CD14-positive monocyte (primary cell): Measurements from ENCODE around the gene SLC35D2. TPM values are rescaled to one million over a fixed set of nuclear protein-coding genes. Genes with fewer than 3 reads are reported as not detected.

Experiments
- DNase-seq, 3 donors: peaks; one replicate each; pipeline ENCODE4 v3.0.0-alpha.2; 2011 to 2022
- H2AFZ ChIP-seq: 2 replicates; pipeline ENCODE4 v1.6.0; 2012; ENCODE audit warnings: mild to moderate bottlenecking, low read depth, low read length, inconsistent platforms; ENCODE audit not compliant: insufficient read depth, poor library complexity, severe bottlenecking
- H3K27ac ChIP-seq, 2 donors: 1 replicate in 1 of 2; 2 replicates in 1 of 2; pipeline ENCODE4 v1.5.1; 2012 to 2013; ENCODE audit warnings: low read length in 2 of 2, control low read depth in 1 of 2, inconsistent platforms in 1 of 2, low read depth in 1 of 2, mild to moderate bottlenecking in 1 of 2
- H3K27me3 ChIP-seq, 2 donors: one replicate each; pipeline versions ENCODE4 v1.6.0 to v1.6.1; 2011 to 2013; ENCODE audit warnings: low read length in 2 of 2; ENCODE audit not compliant: control insufficient read depth in 2 of 2, insufficient read depth in 2 of 2
- H3K36me3 ChIP-seq, 2 donors: replicated peaks in 1 of 2; 1 replicate in 1 of 2; 2 replicates in 1 of 2; pipeline versions ENCODE4 v1.5.1 to v1.6.1; 2012 to 2013; ENCODE audit warnings: low read length in 2 of 2, control low read depth in 1 of 2, inconsistent platforms in 1 of 2, mild to moderate bottlenecking in 1 of 2; ENCODE audit not compliant: insufficient read depth in 2 of 2, control insufficient read depth in 1 of 2
- H3K4me1 ChIP-seq, 2 donors: 1 replicate in 1 of 2; 2 replicates in 1 of 2; pipeline versions ENCODE4 v1.5.1 to v1.6.1; 2012 to 2013; ENCODE audit warnings: low read length in 2 of 2, control low read depth in 1 of 2, inconsistent platforms in 1 of 2, mild to moderate bottlenecking in 1 of 2, moderate library complexity in 1 of 2; ENCODE audit not compliant: insufficient read depth in 2 of 2, control insufficient read depth in 1 of 2
- H3K4me2 ChIP-seq: replicated peaks from 2 replicates; pipeline ENCODE3; 2012; ENCODE audit warnings: low read length, moderate library complexity, mild to moderate bottlenecking; ENCODE audit not compliant: poor library complexity, severe bottlenecking; ENCODE audit errors: extremely low read depth
- H3K4me3 ChIP-seq, 3 experiments: fragments of 200-600 bp in 1 of 3; sonication (generic) in 1 of 3; replicated peaks in 1 of 3; 1 replicate in 2 of 3; 2 replicates in 1 of 3; pipeline ENCODE4 v1.5.1; 2011 to 2013; ENCODE audit warnings: low read length in 3 of 3, mild to moderate bottlenecking in 3 of 3, control low read depth in 2 of 3, low read depth in 2 of 3, inconsistent platforms in 1 of 3, moderate library complexity in 1 of 3
- H3K79me2 ChIP-seq: 2 replicates; pipeline ENCODE4 v1.6.0; 2012; ENCODE audit warnings: mild to moderate bottlenecking, control low read depth, inconsistent platforms, low read length, moderate library complexity; ENCODE audit not compliant: insufficient read depth
- H3K9ac ChIP-seq: 2 replicates; pipeline ENCODE4 v1.6.0; 2017; ENCODE audit warnings: low read length, mild to moderate bottlenecking; ENCODE audit not compliant: insufficient read depth, poor library complexity, severe bottlenecking
- H3K9me3 ChIP-seq, 2 donors: replicated peaks in 1 of 2; 1 replicate in 1 of 2; 2 replicates in 1 of 2; pipeline versions ENCODE4 v1.5.1 to v1.6.1; 2012 to 2013; ENCODE audit warnings: low read length in 2 of 2, control low read depth in 1 of 2; ENCODE audit not compliant: control insufficient read depth in 1 of 2, insufficient read depth in 1 of 2
- H4K20me1 ChIP-seq: 2 replicates; pipeline ENCODE4 v1.6.0; 2012; ENCODE audit warnings: mild to moderate bottlenecking, low read length, control low read depth, moderate library complexity; ENCODE audit not compliant: insufficient read depth
- H3K27ac Mint-ChIP-seq, 7 donors: one replicate each; pipeline ENCODE4 v1.8.0; 2020; ENCODE audit warnings: mild to moderate bottlenecking in 7 of 7, mixed read lengths in 7 of 7, moderate library complexity in 6 of 7, inconsistent platforms in 2 of 7
- H3K27me3 Mint-ChIP-seq, 3 donors: one replicate each; pipeline ENCODE4 v1.8.0; 2021 to 2022; ENCODE audit warnings: low read depth in 3 of 3, mild to moderate bottlenecking in 3 of 3, mixed read lengths in 3 of 3, moderate library complexity in 3 of 3, inconsistent platforms in 1 of 3
- H3K36me3 Mint-ChIP-seq, 2 donors: one replicate each; pipeline ENCODE4 v1.8.0; 2020; ENCODE audit warnings: mixed read lengths in 2 of 2, inconsistent platforms in 1 of 2, mild to moderate bottlenecking in 1 of 2
- H3K4me1 Mint-ChIP-seq: one replicate; pipeline ENCODE4 v1.8.0; 2020; ENCODE audit warnings: mild to moderate bottlenecking, mixed read lengths
- H3K4me3 Mint-ChIP-seq, 2 donors: one replicate each; pipeline ENCODE4 v1.8.0; 2020; ENCODE audit warnings: mild to moderate bottlenecking in 2 of 2, mixed read lengths in 2 of 2, moderate library complexity in 1 of 2
- H3K9me3 Mint-ChIP-seq, 7 donors: one replicate each; pipeline ENCODE4 v1.8.0; 2020 to 2022; ENCODE audit warnings: mixed read lengths in 7 of 7, mild to moderate bottlenecking in 6 of 7, moderate library complexity in 6 of 7, inconsistent platforms in 2 of 7
- WGBS: methylation state at CpG from one replicate; pipeline ENCODE4 v1.1.5; 2013; ENCODE audit warnings: missing lambda C conversion rate; ENCODE audit not compliant: insufficient coverage; 5-methylcytosine and 5-hydroxymethylcytosine counted together
- intact Hi-C, 2 donors: fragments of 100-400 bp; cut with micrococcal nuclease; formaldehyde crosslinking; loops; one replicate each; pipeline versions ENCODE4 v1.15.0 to v1.15.1; 2023
- polyA plus RNA-seq, 3 donors: library from polyadenylated mRNA; depleted of rRNA in 1 of 3; unstranded in 2 of 3; stranded (reverse) in 1 of 3; fragments of 300-500 nt in 2 of 3; fragments of >200 nt in 1 of 3; fragmentation: Illumina TruSeq in 2 of 3; gene quantifications; 1 replicate in 2 of 3; 2 replicates in 1 of 3; pipeline ENCODE4 v1.2.3, GENCODE V29; 2012 to 2021
- TF ChIP-seq, protein P1 (sequence below): fragments of 200-600 bp; IDR thresholded peaks from one replicate; pipeline ENCODE4 v1.8.0; 2022; ENCODE audit warnings: antibody characterized with exemption, mild to moderate bottlenecking

Gene SLC35D2
- polyA plus RNA-seq, 3 donors = 14.8 to 27.4 (median 20.0) TPM

DNA sequence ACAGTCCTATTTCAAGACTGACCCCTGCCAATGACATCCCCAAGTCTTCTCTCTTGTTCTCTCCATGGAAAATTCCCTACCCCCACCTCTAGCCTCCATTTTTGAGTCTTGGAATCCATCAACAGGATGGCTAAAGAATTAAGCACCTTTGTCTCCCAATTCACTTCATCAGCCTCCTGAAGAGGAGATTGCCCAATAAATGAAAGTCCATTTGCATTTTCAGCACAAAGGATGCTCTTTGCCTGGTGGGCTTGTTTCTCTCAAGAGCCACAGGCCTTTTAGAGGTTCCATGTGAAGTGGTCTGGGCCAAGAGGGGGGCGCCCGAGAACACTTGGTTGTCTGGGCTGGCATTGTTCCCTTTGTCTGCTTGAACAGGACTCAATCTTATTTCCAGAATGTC lies 94.1 kb downstream of the SLC35D2 start:
- intact Hi-C loops = no loop called here
- Histone ChIP-seq H3K9ac (no peak overlapping the region), H2AFZ (no peak overlapping the region), H3K36me3 (no peaks in the 10 kb centered on the region), H3K4me2 (no peak overlapping the region), H3K27me3 (no peaks in the 10 kb centered on the region), H3K79me2 (no peaks in the 10 kb centered on the region), H3K4me3 (no peak overlapping the region), H3K4me1 (no peaks in the 10 kb centered on the region), H3K9me3 (peaks cover 4% of the 10 kb centered on the region in 2 donors), H4K20me1 (no peaks in the 10 kb centered on the region), H3K27ac (no peak overlapping the region)
- 100% methylated on average over 2 of the region's 2 CpGs for WGBS
- Mint-ChIP-seq H3K4me3 (no peak overlapping the region), H3K4me1 (no peaks in the 10 kb centered on the region), H3K27ac (no peak overlapping the region), H3K27me3 (peaks cover 5 to 9% (median 6%) of the 10 kb centered on the region in 3 donors), H3K36me3 (no peaks in the 10 kb centered on the region), H3K9me3 (peaks cover 3 to 20% (median 10%) of the 10 kb centered on the region in 7 donors)
- DNase-seq = no peak
- TF ChIP-seq, protein P1, sequence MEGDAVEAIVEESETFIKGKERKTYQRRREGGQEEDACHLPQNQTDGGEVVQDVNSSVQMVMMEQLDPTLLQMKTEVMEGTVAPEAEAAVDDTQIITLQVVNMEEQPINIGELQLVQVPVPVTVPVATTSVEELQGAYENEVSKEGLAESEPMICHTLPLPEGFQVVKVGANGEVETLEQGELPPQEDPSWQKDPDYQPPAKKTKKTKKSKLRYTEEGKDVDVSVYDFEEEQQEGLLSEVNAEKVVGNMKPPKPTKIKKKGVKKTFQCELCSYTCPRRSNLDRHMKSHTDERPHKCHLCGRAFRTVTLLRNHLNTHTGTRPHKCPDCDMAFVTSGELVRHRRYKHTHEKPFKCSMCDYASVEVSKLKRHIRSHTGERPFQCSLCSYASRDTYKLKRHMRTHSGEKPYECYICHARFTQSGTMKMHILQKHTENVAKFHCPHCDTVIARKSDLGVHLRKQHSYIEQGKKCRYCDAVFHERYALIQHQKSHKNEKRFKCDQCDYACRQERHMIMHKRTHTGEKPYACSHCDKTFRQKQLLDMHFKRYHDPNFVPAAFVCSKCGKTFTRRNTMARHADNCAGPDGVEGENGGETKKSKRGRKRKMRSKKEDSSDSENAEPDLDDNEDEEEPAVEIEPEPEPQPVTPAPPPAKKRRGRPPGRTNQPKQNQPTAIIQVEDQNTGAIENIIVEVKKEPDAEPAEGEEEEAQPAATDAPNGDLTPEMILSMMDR = no peak

DNA sequence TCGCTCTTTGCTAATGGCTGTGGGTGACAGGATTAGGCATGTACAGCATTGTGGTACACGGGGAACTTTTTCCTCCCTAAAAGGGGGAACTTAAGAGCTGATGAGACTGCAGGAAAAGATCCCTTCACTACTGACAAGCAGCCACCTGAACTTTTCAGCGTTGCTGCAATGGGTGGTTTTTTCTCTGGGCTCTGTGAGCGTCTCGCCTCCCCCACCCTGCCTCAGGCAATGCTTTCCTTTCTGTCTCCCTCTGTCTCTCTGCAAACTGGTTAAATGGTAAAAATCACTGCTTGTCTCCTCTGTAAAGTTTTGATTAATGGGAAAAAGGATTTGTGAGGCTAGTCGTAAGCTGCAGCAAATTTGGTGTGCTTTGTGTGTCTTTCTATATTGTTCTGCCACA lies 101.9 kb downstream of the SLC35D2 start:
- no peak for DNase-seq
- Histone ChIP-seq H3K27me3 (no peaks in the 10 kb centered on the region), H3K79me2 (no peaks in the 10 kb centered on the region), H3K27ac (no peak overlapping the region), H3K36me3 (no peaks in the 10 kb centered on the region), H2AFZ (no peak overlapping the region), H3K4me2 (no peak overlapping the region), H3K4me3 (no peak overlapping the region), H3K4me1 (no peaks in the 10 kb centered on the region), H3K9me3 (peaks cover 0 to 4% of the 10 kb centered on the region in 2 donors), H4K20me1 (no peaks in the 10 kb centered on the region), H3K9ac (no peak overlapping the region)
- no peaks in the 10 kb centered on the region for H3K4me1 Mint-ChIP-seq
- H3K27me3 Mint-ChIP-seq = peaks cover 0 to 4% (median 3%) of the 10 kb centered on the region in 3 donors
- TF ChIP-seq, protein P1 = no peak
- 100% methylated on average over 1 of the region's 6 CpGs for WGBS
- intact Hi-C loops = no loop called here
- H3K9me3 Mint-ChIP-seq = peaks cover 3 to 18% (median 13%) of the 10 kb centered on the region in 7 donors
- no peaks in the 10 kb centered on the region for H3K36me3 Mint-ChIP-seq
- H3K27ac Mint-ChIP-seq = no peak overlapping the region
- H3K4me3 Mint-ChIP-seq = no peak overlapping the region
